HCT116 (cell line): Measurements from ENCODE around the gene SNED1. TPM values are rescaled to one million over a fixed set of nuclear protein-coding genes. Genes with fewer than 3 reads are reported as not detected.

ENCODE experiments used
- ATAC-seq: fragments of 200-7000 bp; cut with Tn5 transposase; 2 replicates; pipeline ENCODE4 v1.9.1; 2020; ENCODE audit warnings: mild to moderate bottlenecking, moderate library complexity
- BruUV-seq: library from RNA; stranded (reverse); fragments of 400-500 nt; replicated peaks from 2 replicates; lab custom pipeline; 2021; lab: Mats Ljungman, UMichigan
- CTCF ChIA-PET: fragments of 300-600 bp; sonication (Branson Sonifier 250); formaldehyde crosslinking; loops from one replicate; lab custom pipeline; 2021; ENCODE audit warnings: antibody characterized with exemption; lab: Charles Lee
- POLR2A ChIA-PET: fragments of 300-600, 350-600 bp; sonication (Branson Sonifier 250); formaldehyde crosslinking; loops from one replicate; lab custom pipeline; 2021; ENCODE audit warnings: antibody characterized with exemption; lab: Charles Lee
- RAD21 ChIA-PET, 2 experiments: fragments of 300-600 bp; sonication (Branson Sonifier 250); formaldehyde crosslinking; loops; one replicate each; lab custom pipeline; 2023; ENCODE audit warnings: low total read pairs in 2 of 2; ENCODE audit not compliant: uncharacterized antibody in 2 of 2, unreplicated experiment in 2 of 2, low non-redundant PET in 1 of 2; lab: Charles Lee
- DNase-seq: peaks from one replicate; pipeline ENCODE4 v3.0.0-alpha.2; 2010; ENCODE audit warnings: low read depth, low spot score
- H2AFZ ChIP-seq: fragments of 200-600 bp; shearing (Covaris generic), sonication (generic); 2 replicates; pipeline ENCODE4 v1.6.1; 2017; ENCODE audit warnings: low read depth, mixed run types, mixed read lengths, antibody characterized with exemption, low read length; ENCODE audit not compliant: poor library complexity, severe bottlenecking
- H3K27ac ChIP-seq: 2 replicates; pipeline ENCODE4 v1.5.1; 2012; ENCODE audit warnings: low read depth, low read length
- H3K27me3 ChIP-seq: fragments of 200-600 bp; sonication (generic); 2 replicates; pipeline ENCODE4 v1.6.1; 2016; ENCODE audit warnings: mixed run types, low read length, mixed read lengths; ENCODE audit not compliant: insufficient read depth
- H3K36me3 ChIP-seq, 2 experiments: fragments of 200-500 bp in 1 of 2; fragments of 200-600 bp in 1 of 2; sonication (Bioruptor generic) in 1 of 2; sonication (generic) in 1 of 2; 2 replicates each; pipeline versions ENCODE4 v1.5.1 to v1.6.1; 2014 to 2016; ENCODE audit warnings: low read length in 2 of 2, inconsistent platforms in 1 of 2, mixed read lengths in 1 of 2, mixed run types in 1 of 2; ENCODE audit not compliant: insufficient read depth in 2 of 2, control insufficient read depth in 1 of 2
- H3K4me1 ChIP-seq, 2 experiments: fragments of 200-600 bp in 1 of 2; sonication (generic) in 1 of 2; 2 replicates each; pipeline versions ENCODE4 v1.5.1 to v1.6.1; 2012 to 2017; ENCODE audit warnings: low read length in 2 of 2, inconsistent platforms in 1 of 2, mild to moderate bottlenecking in 1 of 2, mixed read lengths in 1 of 2, mixed run types in 1 of 2, moderate library complexity in 1 of 2; ENCODE audit not compliant: insufficient read depth in 2 of 2, control insufficient read depth in 1 of 2
- H3K4me2 ChIP-seq: fragments of 200-600 bp; sonication (generic); 2 replicates; pipeline ENCODE4 v1.6.1; 2017; ENCODE audit warnings: mixed run types, low read length, mixed read lengths
- H3K4me3 ChIP-seq, 2 experiments: fragments of 200-600 bp in 1 of 2; sonication (generic) in 1 of 2; replicated peaks in 1 of 2; 2 replicates each; pipeline ENCODE4 v1.5.1; 2011 to 2016; ENCODE audit warnings: low read length in 2 of 2, control low read depth in 1 of 2, low read depth in 1 of 2, mild to moderate bottlenecking in 1 of 2, mixed read lengths in 1 of 2, mixed run types in 1 of 2
- H3K79me2 ChIP-seq: fragments of 200-600 bp; sonication (generic); 2 replicates; pipeline ENCODE4 v1.6.1; 2017; ENCODE audit warnings: mild to moderate bottlenecking, mixed run types, low read length, moderate library complexity, mixed read lengths; ENCODE audit not compliant: insufficient read depth
- H3K9ac ChIP-seq: fragments of 200-600 bp; sonication (generic); 2 replicates; pipeline ENCODE4 v1.6.1; 2016; ENCODE audit warnings: low read length, mixed read lengths
- H3K9me2 ChIP-seq: fragments of 200-600 bp; sonication (generic), shearing (Covaris generic); 2 replicates; pipeline ENCODE4 v1.6.1; 2017; ENCODE audit warnings: mixed run types, mild to moderate bottlenecking, moderate library complexity; ENCODE audit not compliant: insufficient read depth
- H3K9me3 ChIP-seq, 2 experiments: fragments of 200-500 bp in 1 of 2; fragments of 200-600 bp in 1 of 2; sonication (Bioruptor generic) in 1 of 2; sonication (generic) in 1 of 2; 2 replicates each; pipeline ENCODE4 v1.6.1; 2014 to 2017; ENCODE audit warnings: low read length in 2 of 2, mixed read lengths in 2 of 2, inconsistent platforms in 1 of 2, low read depth in 1 of 2, mild to moderate bottlenecking in 1 of 2, mixed run types in 1 of 2, moderate library complexity in 1 of 2; ENCODE audit not compliant: control insufficient read depth in 1 of 2, insufficient read depth in 1 of 2
- H4K20me1 ChIP-seq: fragments of 200-600 bp; sonication (generic), shearing (Covaris generic); 2 replicates; pipeline ENCODE4 v1.6.1; 2017; ENCODE audit warnings: mixed run types, mild to moderate bottlenecking, moderate library complexity; ENCODE audit not compliant: insufficient read depth
- CEBPB ChIP-seq: IDR thresholded peaks from 2 replicates; pipeline ENCODE4 v1.6.1; 2012; ENCODE audit warnings: low read depth
- FOSL1 ChIP-seq: IDR thresholded peaks from 2 replicates; pipeline ENCODE4 v1.6.1; 2012; ENCODE audit warnings: low read depth
- POLR2AphosphoS5 ChIP-seq: IDR thresholded peaks from 2 replicates; pipeline ENCODE4 v1.6.1; 2011; ENCODE audit warnings: mild to moderate bottlenecking, low read depth, low read length, moderate library complexity
- RAD21 ChIP-seq: IDR thresholded peaks from 2 replicates; pipeline ENCODE4 v1.6.1; 2012; ENCODE audit warnings: low read depth, mild to moderate bottlenecking
- SP1 ChIP-seq: IDR thresholded peaks from 2 replicates; pipeline ENCODE4 v1.6.1; 2012; ENCODE audit warnings: low read depth
- SRF ChIP-seq: IDR thresholded peaks from 2 replicates; pipeline ENCODE4 v1.6.1; 2012; ENCODE audit warnings: low read depth
- TCF7L2 ChIP-seq: IDR thresholded peaks from 2 replicates; pipeline ENCODE4 v1.7.0; 2011; ENCODE audit warnings: borderline replicate concordance, inconsistent platforms; ENCODE audit not compliant: insufficient read depth, insufficient read length; ENCODE audit errors: extremely low read depth
- YY1 ChIP-seq: IDR thresholded peaks from 2 replicates; pipeline ENCODE4 v1.6.1; 2011; ENCODE audit warnings: low read length, low read depth, moderate library complexity, mild to moderate bottlenecking; ENCODE audit not compliant: insufficient replicate concordance; ENCODE audit errors: extremely low read depth
- ZNF274 ChIP-seq: fragments of 200-500 bp; sonication (Bioruptor generic); IDR thresholded peaks from 2 replicates; pipeline ENCODE4 v1.6.1; 2014; ENCODE audit warnings: mild to moderate bottlenecking, low read depth, low read length, inconsistent platforms
- intact Hi-C: fragments of 100-400 bp; cut with micrococcal nuclease; formaldehyde crosslinking; loops from 2 replicates; pipeline ENCODE4 v1.10.0; 2022
- total RNA-seq: library from RNA; stranded (reverse); gene quantifications from one replicate; pipeline ENCODE4 v1.2.1, GENCODE V29; 2021; ENCODE audit not compliant: unreplicated experiment
- TF ChIP-seq, protein P1 (sequence below): IDR thresholded peaks from 2 replicates; pipeline ENCODE4 v1.6.1; 2012
- TF ChIP-seq, protein P2 (sequence below): IDR thresholded peaks from 2 replicates; pipeline ENCODE4 v1.6.1; 2012

The SNED1 gene
- total RNA-seq, 1 experiment from 2014 or later = 9.6 TPM

DNA sequence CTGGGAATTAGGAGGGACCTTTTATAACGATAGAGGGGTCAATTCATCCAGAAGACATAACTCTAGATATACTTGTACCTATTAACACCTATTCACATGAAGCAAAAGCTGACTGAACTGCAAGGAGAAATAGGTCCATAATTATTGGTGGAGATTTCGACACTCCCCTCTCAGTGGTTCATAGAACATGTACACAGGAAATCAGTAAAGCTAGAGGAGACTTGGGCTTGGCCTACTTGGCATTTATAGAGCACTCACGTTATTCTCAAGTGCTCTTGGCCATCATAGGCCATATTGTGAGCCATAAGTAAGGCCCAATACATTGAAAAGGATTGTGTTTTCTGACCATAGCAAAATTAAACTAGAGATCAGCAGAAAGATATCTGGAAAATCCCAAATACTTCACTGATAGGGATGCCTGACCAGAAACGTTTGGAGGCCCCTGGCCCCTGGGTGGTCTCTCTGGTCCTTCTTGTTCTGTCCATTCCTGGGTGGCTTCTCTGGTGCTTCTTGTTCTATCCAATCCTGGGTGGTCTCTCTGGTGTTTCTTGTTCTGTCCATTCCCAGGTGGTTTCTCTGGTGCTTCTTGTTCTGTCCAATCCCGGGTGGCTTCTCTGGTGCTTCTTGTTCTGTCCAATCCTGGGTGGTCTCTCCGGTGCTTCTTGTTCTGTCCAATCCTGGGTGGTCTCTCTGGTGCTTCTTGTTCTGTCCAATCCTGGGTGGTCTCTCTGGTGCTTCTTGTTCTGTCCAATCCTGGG, 49.0 kb downstream of the SNED1 start:
- Histone ChIP-seq H3K9me3 (no peaks in the 10 kb centered on the region), H2AFZ (no peak overlapping the region), H3K79me2 (no peaks in the 10 kb centered on the region), H3K4me2 (no peak overlapping the region), H3K9me2 (0 out of 2 replicates have a peak, but pooled peaks cover 2% of the 10 kb centered on the region), H3K9ac (no peak overlapping the region), H3K4me1 (no peaks in the 10 kb centered on the region), H4K20me1 (no peaks in the 10 kb centered on the region), H3K36me3 (no peaks in the 10 kb centered on the region), H3K27ac (no peak overlapping the region), H3K27me3 (no peaks in the 10 kb centered on the region), H3K4me3 (no peak overlapping the region)
- no peak for TF ChIP-seq SRF
- TF ChIP-seq, protein P1, sequence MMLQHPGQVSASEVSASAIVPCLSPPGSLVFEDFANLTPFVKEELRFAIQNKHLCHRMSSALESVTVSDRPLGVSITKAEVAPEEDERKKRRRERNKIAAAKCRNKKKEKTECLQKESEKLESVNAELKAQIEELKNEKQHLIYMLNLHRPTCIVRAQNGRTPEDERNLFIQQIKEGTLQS = no peak
- BruUV-seq = no TSS peak
- intact Hi-C loops = no loop called here
- DNase-seq (no peak), ATAC-seq (no peak)
- ChIA-PET RAD21 (no interaction called here), POLR2A (no interaction called here), CTCF (no interaction called here)

DNA sequence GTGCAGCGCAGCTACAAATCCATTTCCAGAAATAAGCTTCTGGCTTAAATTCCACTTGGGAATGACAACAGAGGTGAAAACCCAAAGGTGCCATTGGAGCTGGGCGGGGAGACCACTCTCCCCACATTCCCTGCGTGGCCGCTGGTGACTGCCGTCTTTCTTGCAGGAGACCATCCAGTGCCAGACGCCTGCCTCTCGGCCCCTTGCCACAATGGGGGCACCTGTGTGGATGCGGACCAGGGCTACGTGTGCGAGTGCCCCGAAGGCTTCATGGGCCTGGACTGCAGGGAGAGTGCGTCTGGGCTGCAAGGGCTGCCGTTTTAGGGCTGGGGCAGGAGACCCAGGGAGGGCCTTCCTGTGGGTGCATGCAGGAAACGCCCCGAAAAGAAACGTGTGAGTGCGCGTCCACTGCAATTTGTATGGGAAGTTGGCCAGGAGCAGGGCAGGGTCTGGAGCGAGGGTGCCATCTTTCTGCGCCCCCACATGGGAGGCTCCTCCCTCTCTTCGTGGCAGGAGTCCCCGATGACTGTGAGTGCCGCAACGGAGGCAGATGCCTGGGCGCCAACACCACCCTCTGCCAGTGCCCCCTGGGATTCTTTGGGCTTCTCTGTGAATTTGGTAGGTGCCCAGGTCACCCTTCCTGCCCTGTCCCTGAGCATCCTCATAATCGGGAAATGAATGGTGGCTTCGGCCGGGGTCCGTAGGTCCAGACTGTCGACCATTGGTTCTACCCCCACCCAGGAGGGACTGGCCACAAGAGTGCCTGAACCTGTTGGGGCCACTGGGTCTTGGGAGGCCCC, 49.9 kb downstream of the SNED1 start:
- TF ChIP-seq YY1 (no peak), ZNF274 (no peak), SP1 (no peak), CEBPB (no peak), POLR2AphosphoS5 (no peak), RAD21 (no peak), TCF7L2 (no peak), FOSL1 (no peak)
- TF ChIP-seq, protein P2, sequence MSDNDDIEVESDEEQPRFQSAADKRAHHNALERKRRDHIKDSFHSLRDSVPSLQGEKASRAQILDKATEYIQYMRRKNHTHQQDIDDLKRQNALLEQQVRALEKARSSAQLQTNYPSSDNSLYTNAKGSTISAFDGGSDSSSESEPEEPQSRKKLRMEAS = no peak
- TF ChIP-seq, all 23 proteins: peak for 0
- ChIA-PET CTCF (interaction anchor here (0.6 kb wide), 1 partner anchor 30 kb away, joined by 5 read pairs; no protein-coding TSS in a partner anchor), RAD21 (no interaction called here), POLR2A (no interaction called here)
- ATAC-seq (no peak), DNase-seq (no peak)
- intact Hi-C loops = no loop called here
- Histone ChIP-seq H3K9ac (no peak overlapping the region), H3K4me1 (no peaks in the 10 kb centered on the region), H3K27me3 (no peaks in the 10 kb centered on the region), H3K4me3 (no peak overlapping the region), H4K20me1 (no peaks in the 10 kb centered on the region), H3K4me2 (no peak overlapping the region), H2AFZ (no peak overlapping the region), H3K9me3 (no peaks in the 10 kb centered on the region), H3K27ac (no peak overlapping the region), H3K79me2 (no peaks in the 10 kb centered on the region), H3K9me2 (0 out of 2 replicates have a peak, but pooled peaks cover 2% of the 10 kb centered on the region), H3K36me3 (no peaks in the 10 kb centered on the region)
- no TSS peak for BruUV-seq
